Glutamatergic neuron (in vitro differentiated cells): ENCODE data around the gene SOX10. TPM values are rescaled to one million over a fixed set of nuclear protein-coding genes. Genes with fewer than 3 reads are reported as not detected.
A peak's percentile ranks its signal among the peaks of the same experiment; 100 is the strongest.

Experiments
- DNase-seq: peaks from one replicate; pipeline ENCODE4 v3.0.0; 2022
- H3K27ac Mint-ChIP-seq: one replicate; pipeline ENCODE4 v1.8.0; 2020; ENCODE audit warnings: mild to moderate bottlenecking, mixed read lengths, inconsistent platforms; ENCODE audit not compliant: unreplicated experiment
- H3K27me3 Mint-ChIP-seq: one replicate; pipeline ENCODE4 v1.8.0; 2020; ENCODE audit warnings: mild to moderate bottlenecking, moderate library complexity, mixed read lengths, inconsistent platforms; ENCODE audit not compliant: unreplicated experiment
- H3K36me3 Mint-ChIP-seq: one replicate; pipeline ENCODE4 v1.8.0; 2020; ENCODE audit warnings: mild to moderate bottlenecking, mixed read lengths, inconsistent platforms; ENCODE audit not compliant: unreplicated experiment
- H3K4me1 Mint-ChIP-seq: one replicate; pipeline ENCODE4 v1.8.0; 2020; ENCODE audit warnings: mild to moderate bottlenecking, low read depth, mixed read lengths, inconsistent platforms; ENCODE audit not compliant: unreplicated experiment
- H3K4me3 Mint-ChIP-seq: one replicate; pipeline ENCODE4 v1.8.0; 2020; ENCODE audit warnings: mild to moderate bottlenecking, mixed read lengths, inconsistent platforms; ENCODE audit not compliant: unreplicated experiment
- H3K9me3 Mint-ChIP-seq: one replicate; pipeline ENCODE4 v1.8.0; 2020; ENCODE audit warnings: mild to moderate bottlenecking, moderate library complexity, mixed read lengths, inconsistent platforms; ENCODE audit not compliant: unreplicated experiment
- CTCF ChIP-seq: fragments of 200-600 bp; sonication (generic); IDR thresholded peaks from one replicate; pipeline ENCODE4 v1.5.0; 2021; ENCODE audit not compliant: partially characterized antibody, unreplicated experiment
- total RNA-seq: library from RNA; stranded (reverse); fragmentation: NEBNext Ultra II Directional; extraction: Animal tissue kit (Norgen Biotek cat#: 25700); gene quantifications from one replicate; pipeline ENCODE4 v1.2.1, GENCODE V29; 2021; ENCODE audit not compliant: unreplicated experiment

The SOX10 gene
- total RNA-seq, 1 donor from 2014 or later, result not detected

DNA sequence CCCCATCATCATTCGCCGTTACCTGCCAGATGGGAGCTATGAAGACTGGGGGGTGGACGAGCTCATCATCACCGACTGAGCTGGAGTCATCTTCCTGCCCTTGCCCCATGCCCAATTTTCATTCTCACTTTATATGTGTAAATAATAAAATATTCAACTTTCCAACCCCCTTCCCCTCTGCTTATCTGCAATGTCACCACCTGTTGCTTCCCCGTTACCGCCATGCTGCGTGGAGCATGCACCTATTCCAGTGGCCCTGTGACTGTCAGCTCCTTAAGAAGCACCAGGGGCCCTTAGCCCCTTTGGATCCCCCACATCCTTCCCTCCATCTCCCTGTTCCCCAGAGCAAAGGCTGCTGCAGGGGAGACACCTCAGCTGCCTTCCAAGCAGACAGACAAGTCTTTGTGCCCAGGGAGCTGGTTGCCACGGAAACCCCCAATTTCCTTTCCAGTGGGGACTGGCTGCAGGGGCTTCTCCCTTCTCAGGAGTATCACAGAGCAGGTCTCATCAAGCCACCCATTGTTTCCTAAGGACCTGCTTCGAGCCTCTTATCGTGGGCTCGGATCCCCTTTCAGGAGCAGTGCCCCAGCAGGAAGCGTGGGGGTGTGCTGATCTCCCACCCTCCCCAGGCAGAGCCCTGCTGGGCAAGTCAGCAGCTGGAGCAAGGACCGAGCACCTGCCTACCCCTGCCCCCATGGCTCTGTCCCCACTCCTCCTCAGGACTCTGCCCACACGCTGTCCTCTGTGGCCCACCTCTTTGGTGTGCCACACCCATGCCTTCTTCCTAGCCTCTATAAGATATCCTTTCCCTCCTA lies 16.5 kb downstream of the SOX10 start:
- no peak for DNase-seq
- Mint-ChIP-seq H3K9me3 (peaks cover 2% of the 10 kb centered on the region), H3K27ac (no peak overlapping the region), H3K4me3 (no peak overlapping the region), H3K36me3 (no peaks in the 10 kb centered on the region), H3K27me3 (no peaks in the 10 kb centered on the region), H3K4me1 (peaks cover 7% of the 10 kb centered on the region)
- TF ChIP-seq CTCF, result no peak

GRCh38 chr22:37967147-37967546 lies 17.2 kb downstream of the SOX10 start:
- Mint-ChIP-seq H3K27ac (no peak overlapping the region), H3K9me3 (peaks cover 2% of the 10 kb centered on the region), H3K4me1 (peaks cover 1% of the 10 kb centered on the region), H3K27me3 (no peaks in the 10 kb centered on the region), H3K4me3 (no peak overlapping the region), H3K36me3 (no peaks in the 10 kb centered on the region)
- DNase-seq, result no peak
- no peak for TF ChIP-seq CTCF

GRCh38 chr22:37965940-37966664 lies 18.3 kb downstream of the SOX10 start:
- peaks cover 2% of the 10 kb centered on the region for H3K9me3 Mint-ChIP-seq
- H3K4me3 Mint-ChIP-seq, result no peak overlapping the region
- H3K36me3 Mint-ChIP-seq, result no peaks in the 10 kb centered on the region
- H3K27ac Mint-ChIP-seq, result no peak overlapping the region
- H3K4me1 Mint-ChIP-seq, result no peaks in the 10 kb centered on the region
- TF ChIP-seq CTCF, result no peak
- DNase-seq, result no peak
- H3K27me3 Mint-ChIP-seq, result no peaks in the 10 kb centered on the region

GRCh38 chr22:37961062-37961461 lies 23.3 kb downstream of the SOX10 start:
- Mint-ChIP-seq H3K27me3 (peaks cover 1% of the 10 kb centered on the region), H3K4me1 (no peaks in the 10 kb centered on the region), H3K36me3 (peaks cover 6% of the 10 kb centered on the region), H3K27ac (peak overlapping the region; percentile 18), H3K9me3 (peaks cover 5% of the 10 kb centered on the region), H3K4me3 (peak overlapping the region; percentile 20)
- TF ChIP-seq CTCF, result no peak
- DNase-seq, result no peak
